Breast epithelium (tissue), 3 donors: ENCODE results near the gene DCLK1.

Source experiments
- CTCF ChIP-seq, 3 donors: fragments of 450-650 bp; IDR thresholded peaks; one replicate each; pipeline ENCODE4 v1.5.1; 2016 to 2017; ENCODE audit warnings: antibody characterized with exemption in 3 of 3, mild to moderate bottlenecking in 3 of 3, moderate library complexity in 3 of 3
- POLR2A ChIP-seq: fragments of 450-650 bp; IDR thresholded peaks from one replicate; pipeline ENCODE4 v1.6.1; 2016; ENCODE audit warnings: antibody characterized with exemption, mild to moderate bottlenecking, moderate library complexity
- POLR2AphosphoS5 ChIP-seq, 3 donors: sonication (generic); formaldehyde crosslinking; IDR thresholded peaks; one replicate each; pipeline ENCODE4 v1.6.1; 2017; ENCODE audit warnings: antibody characterized with exemption in 3 of 3

GRCh38 chr13:35857769-35858168 lies 273.4 kb downstream of the DCLK1 start:
- no peak for TF ChIP-seq POLR2A
- no peak for TF ChIP-seq POLR2AphosphoS5 (IDR thresholded peaks at IDR 0.05)
- no peak for TF ChIP-seq CTCF (IDR thresholded peaks at IDR 0.05)
